ENCODE data around the gene DAB1.

DNA sequence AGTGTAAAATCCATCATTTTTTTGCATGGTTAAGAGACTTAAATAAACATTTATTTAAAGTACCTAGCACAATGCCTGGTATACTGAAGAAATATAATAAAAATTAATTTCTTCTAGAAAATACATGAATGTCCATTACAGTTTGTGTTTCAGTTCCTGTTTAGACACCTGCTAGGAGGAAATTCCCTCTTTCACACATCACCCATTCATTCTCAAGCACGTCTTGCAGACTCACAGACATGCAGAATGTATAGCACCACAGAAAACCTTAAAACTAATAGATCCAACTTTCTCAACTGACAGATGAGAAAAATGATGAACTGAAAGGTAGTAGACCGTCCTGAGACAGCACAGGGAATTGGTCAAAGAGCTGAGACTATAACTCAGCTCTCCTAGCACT is 285.9 kb downstream of the DAB1 start:
- TF ChIP-seq POLR2AphosphoS5 (IDR thresholded peaks at IDR 0.05; ENCODE audit: low read depth) (no peak), CTCF (IDR thresholded peaks at IDR 0.05; ENCODE audit: insufficient read depth, low read length) (no peak), REST (IDR thresholded peaks at IDR 0.05; ENCODE audit: insufficient replicate concordance, low read depth) (no peak), GABPA (IDR thresholded peaks at IDR 0.05; ENCODE audit: low read depth) (no peak), SPI1 (IDR thresholded peaks at IDR 0.05; ENCODE audit: borderline replicate concordance, low read depth) (no peak)

Measured in HL-60 (cell line).